Measurements from ENCODE around the gene CUBN. TPM values are rescaled to one million over a fixed set of nuclear protein-coding genes. Genes with fewer than 3 reads are reported as not detected.

CUBN gene
- total and polyA plus RNA-seq, 10 of the 15 experiments (the other 5 are each of a cell fraction or from before 2014, with no cell fraction given), result under 0.01 to 0.14 (median 0.02) TPM; not detected in 6

DNA sequence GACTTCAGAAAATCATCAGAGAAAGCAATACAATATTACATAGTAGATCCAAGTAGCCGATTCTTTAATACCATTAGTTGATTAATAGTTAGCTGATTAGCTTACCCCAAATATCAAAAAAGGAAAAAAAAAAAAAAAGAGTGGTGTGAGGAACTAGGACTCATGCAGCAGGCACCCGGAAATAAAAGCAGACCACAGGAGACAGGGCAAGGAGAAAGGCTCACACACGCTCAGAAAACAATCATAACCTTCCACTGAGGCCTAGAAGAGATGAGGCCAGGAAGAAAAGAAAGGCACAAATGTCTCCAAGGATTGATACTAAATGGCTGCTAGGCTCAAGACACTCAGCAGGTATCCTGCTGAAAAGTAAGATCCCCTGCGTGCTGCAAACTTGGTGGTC, 45.9 kb upstream of the CUBN start (continued):
- TF ChIP-seq, protein P1, sequence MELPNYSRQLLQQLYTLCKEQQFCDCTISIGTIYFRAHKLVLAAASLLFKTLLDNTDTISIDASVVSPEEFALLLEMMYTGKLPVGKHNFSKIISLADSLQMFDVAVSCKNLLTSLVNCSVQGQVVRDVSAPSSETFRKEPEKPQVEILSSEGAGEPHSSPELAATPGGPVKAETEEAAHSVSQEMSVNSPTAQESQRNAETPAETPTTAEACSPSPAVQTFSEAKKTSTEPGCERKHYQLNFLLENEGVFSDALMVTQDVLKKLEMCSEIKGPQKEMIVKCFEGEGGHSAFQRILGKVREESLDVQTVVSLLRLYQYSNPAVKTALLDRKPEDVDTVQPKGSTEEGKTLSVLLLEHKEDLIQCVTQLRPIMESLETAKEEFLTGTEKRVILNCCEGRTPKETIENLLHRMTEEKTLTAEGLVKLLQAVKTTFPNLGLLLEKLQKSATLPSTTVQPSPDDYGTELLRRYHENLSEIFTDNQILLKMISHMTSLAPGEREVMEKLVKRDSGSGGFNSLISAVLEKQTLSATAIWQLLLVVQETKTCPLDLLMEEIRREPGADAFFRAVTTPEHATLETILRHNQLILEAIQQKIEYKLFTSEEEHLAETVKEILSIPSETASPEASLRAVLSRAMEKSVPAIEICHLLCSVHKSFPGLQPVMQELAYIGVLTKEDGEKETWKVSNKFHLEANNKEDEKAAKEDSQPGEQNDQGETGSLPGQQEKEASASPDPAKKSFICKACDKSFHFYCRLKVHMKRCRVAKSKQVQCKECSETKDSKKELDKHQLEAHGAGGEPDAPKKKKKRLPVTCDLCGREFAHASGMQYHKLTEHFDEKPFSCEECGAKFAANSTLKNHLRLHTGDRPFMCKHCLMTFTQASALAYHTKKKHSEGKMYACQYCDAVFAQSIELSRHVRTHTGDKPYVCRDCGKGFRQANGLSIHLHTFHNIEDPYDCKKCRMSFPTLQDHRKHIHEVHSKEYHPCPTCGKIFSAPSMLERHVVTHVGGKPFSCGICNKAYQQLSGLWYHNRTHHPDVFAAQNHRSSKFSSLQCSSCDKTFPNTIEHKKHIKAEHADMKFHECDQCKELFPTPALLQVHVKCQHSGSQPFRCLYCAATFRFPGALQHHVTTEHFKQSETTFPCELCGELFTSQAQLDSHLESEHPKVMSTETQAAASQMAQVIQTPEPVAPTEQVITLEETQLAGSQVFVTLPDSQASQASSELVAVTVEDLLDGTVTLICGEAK (IDR thresholded peaks at IDR 0.05; ENCODE audit: borderline replicate concordance), result no peak

DNA sequence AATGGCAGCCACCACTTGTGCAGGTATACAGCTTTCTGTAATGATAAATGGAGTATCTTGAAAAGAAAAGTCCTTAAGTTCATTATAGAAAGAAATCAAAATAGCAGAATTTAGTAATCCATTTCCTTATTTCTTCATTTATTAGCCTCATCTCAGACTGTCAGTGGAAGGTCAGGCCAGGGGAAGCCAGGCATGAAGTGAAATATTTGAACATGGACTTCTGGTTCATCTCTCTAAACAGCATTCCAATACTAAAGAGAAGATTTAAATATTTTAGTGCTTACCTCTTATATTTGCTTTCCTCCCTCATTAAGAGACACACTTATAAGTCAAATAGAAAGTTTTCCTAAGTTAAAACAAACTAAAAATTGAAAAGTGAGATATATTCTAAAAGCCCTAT, 45.0 kb upstream of the CUBN start:
- H3K36me3 ChIP-seq (ENCODE audit: control insufficient read depth in 2 of 2, insufficient read depth in 2 of 2, low read length in 1 of 2), result no peaks in the 10 kb centered on the region; a peak in 1 of 4 replicates
- H3K27me3 ChIP-seq (replicated peaks in 1 of 2; ENCODE audit: control insufficient read depth in 2 of 2, insufficient read depth in 2 of 2, low read length in 1 of 2), result no peaks in the 10 kb centered on the region
- no peaks in the 10 kb centered on the region for H3K9me3 ChIP-seq (replicated peaks; ENCODE audit: control insufficient read depth, insufficient read depth, low read length)
- CTCF ChIA-PET, result interaction anchor here (1.0 kb wide), 1 partner anchor 82 kb away, joined by 3 read pairs; no protein-coding TSS in a partner anchor
- in situ Hi-C loops (cut with MboI) (no loop called here), intact Hi-C loops (cut with micrococcal nuclease; ENCODE audit: unreplicated experiment) (no loop called here)
- SMC1A ChIA-PET (ENCODE audit: uncharacterized antibody, unreplicated experiment), result interaction anchor here (0.9 kb wide), 1 partner anchor 27 kb away, joined by 3 read pairs; the partner anchor contains the start of gene TRDMT1
- H4K20me1 ChIP-seq (ENCODE audit: control insufficient read depth, insufficient read depth), result no peaks in the 10 kb centered on the region
- H3K4me1 ChIP-seq (ENCODE audit: control insufficient read depth, insufficient read depth, low read length), result no peaks in the 10 kb centered on the region
- H3K4me3 ChIP-seq, result no peak overlapping the region
- no peak overlapping the region for H3K27ac ChIP-seq (ENCODE audit: control insufficient read depth, insufficient read depth)
- no peak for ATAC-seq
- DNase-seq (ENCODE audit: low read depth, low spot score), result no peak
- H3K4me2 ChIP-seq (ENCODE audit: control insufficient read depth, insufficient read depth), result no peak overlapping the region
- H3K9ac ChIP-seq (ENCODE audit: control insufficient read depth, insufficient read depth, low read length), result no peak overlapping the region
- no peak overlapping the region for H2AFZ ChIP-seq (ENCODE audit: control insufficient read depth, low read depth, low read length)
- no peaks in the 10 kb centered on the region for H3K79me2 ChIP-seq (ENCODE audit: control insufficient read depth, insufficient read depth, low read length)
- POLR2A ChIA-PET, result no interaction called here
- no peak for FAIRE-seq
- RAD21 ChIA-PET (ENCODE audit: unreplicated experiment), result no interaction called here
- BruUV-seq (replicated peaks), result no TSS peak
- no peak for TF ChIP-seq NFIC (IDR thresholded peaks at IDR 0.05; ENCODE audit: low read depth, low read length)
- no peak for TF ChIP-seq TCF12 (IDR thresholded peaks at IDR 0.05; ENCODE audit: low read depth, low read length)
- no peak for TF ChIP-seq CBFB (IDR thresholded peaks at IDR 0.05; ENCODE audit: low read depth)
- TF ChIP-seq EZH2 (IDR thresholded peaks at IDR 0.05; ENCODE audit: borderline replicate concordance, control insufficient read depth, low read depth, low read length), result no peak
- no peak for TF ChIP-seq RCOR1 (conservative IDR thresholded peaks at IDR 0.05; ENCODE audit: low read depth, low read length)
- TF ChIP-seq HDGF (IDR thresholded peaks at IDR 0.05), result no peak
- TF ChIP-seq SKIL (IDR thresholded peaks at IDR 0.05; ENCODE audit: low read depth, poor library complexity, severe bottlenecking), result no peak
- no peak for TF ChIP-seq WRNIP1 (IDR thresholded peaks at IDR 0.05; ENCODE audit: borderline replicate concordance, low read depth, low read length)
- no peak for TF ChIP-seq RAD21 (IDR thresholded peaks at IDR 0.05; ENCODE audit: insufficient read depth, low read depth, low read length)
- no peak for TF ChIP-seq RAD51 (IDR thresholded peaks at IDR 0.05)
- no peak for TF ChIP-seq BCL11A (IDR thresholded peaks at IDR 0.05; ENCODE audit: low read depth, low read length)
- TF ChIP-seq, protein P2, sequence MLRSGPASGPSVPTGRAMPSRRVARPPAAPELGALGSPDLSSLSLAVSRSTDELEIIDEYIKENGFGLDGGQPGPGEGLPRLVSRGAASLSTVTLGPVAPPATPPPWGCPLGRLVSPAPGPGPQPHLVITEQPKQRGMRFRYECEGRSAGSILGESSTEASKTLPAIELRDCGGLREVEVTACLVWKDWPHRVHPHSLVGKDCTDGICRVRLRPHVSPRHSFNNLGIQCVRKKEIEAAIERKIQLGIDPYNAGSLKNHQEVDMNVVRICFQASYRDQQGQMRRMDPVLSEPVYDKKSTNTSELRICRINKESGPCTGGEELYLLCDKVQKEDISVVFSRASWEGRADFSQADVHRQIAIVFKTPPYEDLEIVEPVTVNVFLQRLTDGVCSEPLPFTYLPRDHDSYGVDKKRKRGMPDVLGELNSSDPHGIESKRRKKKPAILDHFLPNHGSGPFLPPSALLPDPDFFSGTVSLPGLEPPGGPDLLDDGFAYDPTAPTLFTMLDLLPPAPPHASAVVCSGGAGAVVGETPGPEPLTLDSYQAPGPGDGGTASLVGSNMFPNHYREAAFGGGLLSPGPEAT (IDR thresholded peaks at IDR 0.05; ENCODE audit: low read depth), result no peak

Measured in GM12878 (cell line).